ENCODE results near the gene DLL1. TPM values are rescaled to one million over a fixed set of nuclear protein-coding genes. Genes with fewer than 3 reads are reported as not detected.

DLL1 gene
- total RNA-seq, 1 experiment from 2014 or later: 4.6 TPM

DNA sequence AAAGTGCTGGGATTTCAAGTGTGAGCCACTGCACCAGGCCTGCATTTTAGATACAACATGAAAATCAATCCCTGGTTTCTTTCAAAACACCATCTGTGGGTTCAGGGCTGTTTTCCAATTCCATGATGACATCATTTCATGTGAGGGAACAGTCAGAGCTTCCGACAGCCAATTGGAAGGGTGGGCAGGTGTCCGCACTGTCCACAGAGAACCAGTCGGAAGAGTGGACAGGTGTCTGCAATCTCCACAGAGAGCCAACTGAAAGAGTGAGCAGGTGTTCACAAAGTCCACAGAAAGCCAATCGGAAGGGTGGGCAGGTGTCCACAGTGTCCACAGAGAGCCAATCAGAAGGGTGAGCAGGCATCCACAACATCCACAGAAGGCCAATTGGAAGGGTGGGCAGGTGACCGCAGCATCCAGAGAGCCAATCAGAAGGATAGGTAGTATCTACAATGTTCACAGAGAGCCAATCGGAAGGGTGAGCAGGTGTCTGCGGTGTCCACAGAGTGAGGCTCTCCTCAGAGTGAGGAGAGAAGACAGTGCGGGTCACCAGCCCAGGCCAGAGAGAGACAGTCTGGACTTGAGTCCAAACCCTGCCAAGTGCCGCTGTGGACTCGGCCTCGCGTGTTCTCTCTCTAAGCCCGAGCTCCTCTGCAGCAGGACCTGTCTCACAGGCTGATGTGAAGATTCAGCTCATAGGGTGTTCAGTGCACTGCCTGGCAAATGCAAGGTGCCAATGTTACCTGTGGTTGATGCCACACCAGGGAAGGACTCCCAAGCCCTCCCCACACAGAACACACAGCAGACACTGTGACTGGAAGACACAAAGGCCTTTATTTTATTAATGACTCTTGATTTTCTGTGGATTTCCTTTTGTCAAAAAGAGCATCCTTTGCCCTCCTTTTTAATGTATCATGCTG is 57.3 kb downstream of the DLL1 start:
- no peak for DNase-seq (ENCODE audit: low read depth)

Other genes with a start within 250 kb of the DLL1 start
- gene FAM120B, start 15.7 kb upstream of the DLL1 start, total RNA-seq (2014; rRNA removed; shearing (Covaris generic)): 16.4 and 21.8 TPM in 2 replicates